Measurements from ENCODE around the gene ST6GALNAC5. TPM values are rescaled to one million over a fixed set of nuclear protein-coding genes. Genes with fewer than 3 reads are reported as not detected.

The ST6GALNAC5 gene
- not detected in 2 replicates for total RNA-seq (2013; cell fraction: nucleolus; rRNA removed)
- total RNA-seq (2014; rRNA removed) (under 0.01 and 0.44 TPM in 2 replicates), total RNA-seq (2014; rRNA removed; fragmentation: Illumina TruSeq; extraction: Trizol) (0.09 TPM in 1 of 2 replicates, not detected in the other), total RNA-seq (2021) (0.13 TPM in 1 of 2 replicates, not detected in the other), polyA plus RNA-seq (2011; rRNA removed) (1.2 and 1.8 TPM in 2 replicates), polyA plus RNA-seq (2014; fragmentation: Illumina TruSeq; extraction: Trizol) (0.08 TPM in 1 of 2 replicates, not detected in the other), polyA plus RNA-seq (2014; fragmentation: Nextera tagmentation; extraction: Ambion mirVana) (not detected), polyA plus RNA-seq (2014; rRNA removed) (0.01 TPM in 1 of 2 replicates, not detected in the other), polyA plus RNA-seq (2016; fragmentation: Nextera tagmentation; extraction: Ambion mirVana) (not detected), polyA minus RNA-seq (2011; rRNA and poly(A)+ RNA removed) (2.0 and 6.1 TPM in 2 replicates), Bru-seq, nascent RNA (percentile 9 among the genes with signal in this experiment), BruChase-seq, experiment 1, labeled RNA remaining after a 6-hour chase (percentile 3 among the genes with signal in this experiment), BruChase-seq, experiment 2, labeled RNA remaining after a 2-hour chase (percentile 5 among the genes with signal in this experiment)
- not detected for polyA plus RNA-seq (2011; ENCODE audit: low read depth)
- 1.6 and 3.1 TPM in 2 replicates for polyA plus RNA-seq (2011; cell fraction: cytosol; rRNA removed)
- polyA plus RNA-seq (2011; cell fraction: nucleus; rRNA removed): 3.0 and 3.8 TPM in 2 replicates
- not detected in 2 replicates for polyA plus RNA-seq (2012)
- 1.1 and 1.5 TPM in 2 replicates for polyA minus RNA-seq (2011; cell fraction: cytosol; rRNA and poly(A)+ RNA removed)
- polyA minus RNA-seq (2011; cell fraction: nucleus; rRNA and poly(A)+ RNA removed): 7.0 and 12.2 TPM in 2 replicates
- long read RNA-seq, experiment 1: 0 reads
- long read RNA-seq, experiment 2, partial matches to known transcripts: 0 of 8 reads
- long read RNA-seq, experiment 2, other reads (novel, unspliced or antisense): 6 of 8 reads

DNA sequence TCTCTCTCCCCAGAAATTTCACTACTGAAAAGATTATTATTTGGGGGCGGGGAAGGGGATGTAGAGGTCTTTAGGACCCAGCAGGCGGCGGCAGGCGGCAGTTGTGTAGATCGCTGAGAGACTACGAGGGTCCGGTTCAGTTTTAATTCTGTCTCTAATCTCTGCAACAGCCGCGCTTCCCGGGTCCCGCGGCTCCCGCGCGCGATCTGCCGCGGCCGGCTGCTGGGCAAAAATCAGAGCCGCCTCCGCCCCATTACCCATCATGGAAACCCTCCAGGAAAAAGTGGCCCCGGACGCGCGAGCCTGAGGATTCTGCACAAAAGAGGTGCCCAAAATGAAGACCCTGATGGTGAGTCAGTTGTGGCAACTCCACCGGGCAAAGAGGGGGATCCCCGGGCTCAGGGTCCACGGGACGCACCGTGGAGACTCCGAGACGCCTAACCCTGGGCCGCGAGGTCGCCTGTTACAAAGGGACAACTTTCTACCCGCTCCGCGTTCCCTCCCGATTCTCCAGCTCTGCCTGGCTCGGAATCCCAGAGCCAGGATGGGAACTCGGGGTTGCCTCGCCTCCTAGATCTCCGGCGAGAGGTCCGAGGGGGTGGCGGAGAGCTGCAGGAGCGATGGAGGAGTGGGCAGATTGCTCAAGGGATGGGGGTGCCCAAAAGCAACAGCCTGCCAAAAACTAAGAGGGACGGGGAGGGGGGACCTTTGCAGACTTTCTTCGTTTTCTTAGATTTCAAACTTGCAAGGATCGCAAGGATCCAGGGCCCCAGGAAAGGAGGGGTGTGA is at the start of gene ST6GALNAC5:
Gene ST6GALNAC5, plus strand, starts transcription at position 139 of the 789 bp plus-strand sequence.
- in situ Hi-C loops (cut with MboI) (no loop called here), intact Hi-C loops (cut with micrococcal nuclease; ENCODE audit: unreplicated experiment) (loop anchor here (10.0 kb wide), 1 partner anchor 533 kb away; no protein-coding TSS in a partner anchor)
- peak within 1 kb of the TSS; percentile 64 for H3K4me2 ChIP-seq (ENCODE audit: control insufficient read depth, insufficient read depth)
- RAD21 ChIA-PET (ENCODE audit: unreplicated experiment): interaction anchor here (1.3 to 5.2 kb wide), 5 partner anchors 67 to 261 kb away, joined by 4 to 41 read pairs (median 22); no protein-coding TSS in a partner anchor
- DNase-seq (ENCODE audit: low read depth, low spot score) (no peak), FAIRE-seq (no peak), ATAC-seq (no peak)
- no peaks in the 10 kb centered on the region for H4K20me1 ChIP-seq (ENCODE audit: control insufficient read depth, insufficient read depth)
- no peak within 1 kb of the TSS for H3K4me3 ChIP-seq
- SMC1A ChIA-PET (ENCODE audit: uncharacterized antibody, unreplicated experiment): interaction anchor here (0.7 to 2.8 kb wide), 3 partner anchors 69 to 163 kb away, joined by 3 to 22 read pairs (median 4); no protein-coding TSS in a partner anchor
- no peak within 1 kb of the TSS for H2AFZ ChIP-seq (ENCODE audit: control insufficient read depth, low read depth, low read length)
- peaks cover 11% of the 10 kb centered on the region; the same call in 1 of the 2 replicates for H3K4me1 ChIP-seq (ENCODE audit: control insufficient read depth, insufficient read depth, low read length)
- no peaks in the 10 kb centered on the region for H3K36me3 ChIP-seq (ENCODE audit: control insufficient read depth in 2 of 2, insufficient read depth in 2 of 2, low read length in 1 of 2)
- CTCF ChIA-PET: interaction anchor here (0.8 to 1.4 kb wide), 6 partner anchors 36 to 536 kb away, joined by 3 to 4 read pairs (median 3); no protein-coding TSS in a partner anchor
- H3K9ac ChIP-seq (ENCODE audit: control insufficient read depth, insufficient read depth, low read length): no peak within 1 kb of the TSS
- H3K27me3 ChIP-seq (replicated peaks in 1 of 2; ENCODE audit: control insufficient read depth in 2 of 2, insufficient read depth in 2 of 2, low read length in 1 of 2): peaks cover 8 to 22% of the 10 kb centered on the region in 2 experiments
- no peak within 1 kb of the TSS for H3K27ac ChIP-seq (ENCODE audit: control insufficient read depth, insufficient read depth)
- POLR2A ChIA-PET: interaction anchor here (1.0 to 1.1 kb wide), 2 partner anchors 38 to 68 kb away, joined by 3 to 4 read pairs; no protein-coding TSS in a partner anchor
- 8% methylated on average over 50 of the region's 50 CpGs for WGBS (ENCODE audit: insufficient coverage, insufficient replicate concordance, low lambda C conversion rate, missing lambda C conversion rate)
- no peak for TF ChIP-seq MXI1 (IDR thresholded peaks at IDR 0.05; ENCODE audit: low read depth, low read length)
- TF ChIP-seq NRF1 (conservative IDR thresholded peaks at IDR 0.05; ENCODE audit: low read depth, low read length): no peak
- peak; percentile 36 for TF ChIP-seq SUZ12 (IDR thresholded peaks at IDR 0.05; ENCODE audit: unreplicated experiment)
- TF ChIP-seq, protein P1, sequence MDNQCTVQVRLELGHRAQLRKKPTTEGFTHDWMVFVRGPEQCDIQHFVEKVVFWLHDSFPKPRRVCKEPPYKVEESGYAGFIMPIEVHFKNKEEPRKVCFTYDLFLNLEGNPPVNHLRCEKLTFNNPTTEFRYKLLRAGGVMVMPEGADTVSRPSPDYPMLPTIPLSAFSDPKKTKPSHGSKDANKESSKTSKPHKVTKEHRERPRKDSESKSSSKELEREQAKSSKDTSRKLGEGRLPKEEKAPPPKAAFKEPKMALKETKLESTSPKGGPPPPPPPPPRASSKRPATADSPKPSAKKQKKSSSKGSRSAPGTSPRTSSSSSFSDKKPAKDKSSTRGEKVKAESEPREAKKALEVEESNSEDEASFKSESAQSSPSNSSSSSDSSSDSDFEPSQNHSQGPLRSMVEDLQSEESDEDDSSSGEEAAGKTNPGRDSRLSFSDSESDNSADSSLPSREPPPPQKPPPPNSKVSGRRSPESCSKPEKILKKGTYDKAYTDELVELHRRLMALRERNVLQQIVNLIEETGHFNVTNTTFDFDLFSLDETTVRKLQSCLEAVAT (IDR thresholded peaks at IDR 0.05): no peak
- TF ChIP-seq, protein P2, sequence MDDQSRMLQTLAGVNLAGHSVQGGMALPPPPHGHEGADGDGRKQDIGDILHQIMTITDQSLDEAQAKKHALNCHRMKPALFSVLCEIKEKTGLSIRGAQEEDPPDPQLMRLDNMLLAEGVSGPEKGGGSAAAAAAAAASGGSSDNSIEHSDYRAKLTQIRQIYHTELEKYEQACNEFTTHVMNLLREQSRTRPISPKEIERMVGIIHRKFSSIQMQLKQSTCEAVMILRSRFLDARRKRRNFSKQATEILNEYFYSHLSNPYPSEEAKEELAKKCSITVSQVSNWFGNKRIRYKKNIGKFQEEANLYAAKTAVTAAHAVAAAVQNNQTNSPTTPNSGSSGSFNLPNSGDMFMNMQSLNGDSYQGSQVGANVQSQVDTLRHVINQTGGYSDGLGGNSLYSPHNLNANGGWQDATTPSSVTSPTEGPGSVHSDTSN (IDR thresholded peaks at IDR 0.05; ENCODE audit: insufficient replicate concordance, low read depth, low read length): no peak
- H3K79me2 ChIP-seq (ENCODE audit: control insufficient read depth, insufficient read depth, low read length): no peaks in the 10 kb centered on the region
- H3K9me3 ChIP-seq (replicated peaks; ENCODE audit: control insufficient read depth, insufficient read depth, low read length): no peaks in the 10 kb centered on the region; the same call in 2 of the 3 replicates
- BruUV-seq (replicated peaks): no TSS peak
